Ishikawa (cell line): ENCODE results near the gene WNT7B.

Source experiments
- CREB1 ChIP-seq: IDR thresholded peaks from 2 replicates; pipeline ENCODE4 v1.6.1; 2012; ENCODE audit warnings: low read depth
- MAX ChIP-seq: IDR thresholded peaks from 2 replicates; pipeline ENCODE4 v1.6.1; 2012
- YY1 ChIP-seq: IDR thresholded peaks from 2 replicates; pipeline ENCODE4 v1.6.1; 2012; ENCODE audit warnings: low read depth

GRCh38 chr22:45949258-45949870 is 27.6 kb downstream of the WNT7B start:
- TF ChIP-seq YY1 = no peak
- TF ChIP-seq CREB1 = no peak
- no peak for TF ChIP-seq MAX
